GM19397 (cell line): ENCODE measurements around the gene TMEM63C.
"Not testable (repeated sequence)": the region's sequence is repeated elsewhere in the genome, so short reads cannot be mapped to it uniquely, and the experiment has no call there.

ENCODE experiments used
- ATAC-seq: cut with Tn5 transposase; IDR thresholded peaks from one replicate; pipeline ENCODE4 v1.9.1; 2021; ENCODE audit warnings: mild to moderate bottlenecking, moderate library complexity; ENCODE audit not compliant: unreplicated experiment

TMEM63C gene

GRCh38 chr14:77153802-77154201 is 27.8 kb upstream of the TMEM63C start:
- ATAC-seq: no peak

GRCh38 chr14:77154421-77154820 is 27.2 kb upstream of the TMEM63C start:
- no peak for ATAC-seq

DNA sequence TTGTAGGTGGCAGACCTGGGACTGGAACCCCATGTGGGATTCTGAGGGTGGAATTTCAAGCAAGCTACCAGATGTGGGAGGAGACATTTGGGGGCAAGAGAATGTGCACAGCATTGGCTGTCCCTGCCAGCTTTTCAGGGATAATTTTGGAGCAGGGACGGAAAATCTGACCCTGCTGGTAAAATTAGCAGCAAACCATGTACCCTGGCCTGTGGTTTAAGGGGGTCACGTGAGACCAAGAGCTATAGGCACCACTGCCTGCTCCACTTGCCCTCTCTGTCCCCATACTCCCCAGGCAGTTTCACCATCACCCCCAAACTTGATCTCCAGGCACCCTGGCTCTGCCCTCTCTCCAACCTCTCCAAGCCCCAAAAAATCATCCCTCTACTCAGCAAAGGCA is 26.5 kb upstream of the TMEM63C start:
- no peak for ATAC-seq

GRCh38 chr14:77157740-77158139 is 23.9 kb upstream of the TMEM63C start:
- no peak for ATAC-seq

DNA sequence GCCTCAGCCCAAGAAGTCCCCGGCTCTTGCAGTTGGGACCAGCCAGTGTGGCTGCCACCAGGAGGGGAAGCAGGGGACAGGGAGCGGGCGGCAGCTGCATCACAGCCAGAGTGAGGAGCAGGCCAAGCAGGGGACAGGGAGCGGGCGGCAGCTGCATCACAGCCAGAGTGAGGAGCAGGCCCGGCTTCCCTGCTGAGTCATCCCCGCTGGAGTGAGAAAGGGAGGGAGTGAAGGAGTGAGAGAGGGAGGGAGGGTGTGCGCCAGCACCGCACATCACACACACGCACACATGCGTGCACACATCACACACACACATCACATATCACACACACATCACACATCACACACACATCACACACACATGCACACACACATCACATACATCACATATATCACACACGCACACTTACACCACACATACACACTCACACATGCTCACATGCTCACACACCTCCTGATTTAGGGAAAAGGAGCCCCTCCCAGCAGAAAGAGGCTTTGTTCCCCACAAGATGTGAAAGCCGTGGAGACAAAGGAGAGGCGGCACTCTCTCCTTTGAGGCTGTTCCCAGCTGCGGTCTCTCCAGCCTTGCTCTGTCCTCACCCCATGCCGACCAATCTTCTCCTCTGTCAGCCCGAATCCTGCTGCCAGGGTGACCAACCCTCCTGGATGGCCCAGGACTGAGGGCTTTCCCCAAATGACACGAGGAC is 23.3 kb upstream of the TMEM63C start:
- ATAC-seq: no peak

GRCh38 chr14:77158882-77159255 is 22.7 kb upstream of the TMEM63C start:
- ATAC-seq: no peak

DNA sequence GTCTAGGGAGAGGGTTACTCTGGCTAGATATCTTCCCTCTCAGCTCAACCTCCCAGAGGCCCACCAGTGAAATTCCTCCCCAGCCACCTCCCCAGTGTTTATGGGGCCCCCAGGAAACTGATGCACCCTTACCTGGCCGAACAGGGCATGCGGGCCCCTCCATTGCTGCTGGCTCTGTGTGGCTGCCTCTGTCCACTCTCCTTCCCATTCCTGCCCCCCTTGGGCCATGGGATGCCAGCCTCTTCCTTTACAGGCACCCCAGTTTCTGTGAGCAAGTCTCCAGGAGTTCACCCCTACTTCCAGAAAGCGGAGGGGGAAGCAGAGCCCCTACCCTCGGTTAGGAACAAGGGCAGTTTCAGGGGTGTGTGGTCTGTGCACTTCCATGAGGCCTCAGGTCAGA is 20.6 kb upstream of the TMEM63C start:
- no peak for ATAC-seq

GRCh38 chr14:77170045-77170444 is 11.6 kb upstream of the TMEM63C start:
- no peak for ATAC-seq

DNA sequence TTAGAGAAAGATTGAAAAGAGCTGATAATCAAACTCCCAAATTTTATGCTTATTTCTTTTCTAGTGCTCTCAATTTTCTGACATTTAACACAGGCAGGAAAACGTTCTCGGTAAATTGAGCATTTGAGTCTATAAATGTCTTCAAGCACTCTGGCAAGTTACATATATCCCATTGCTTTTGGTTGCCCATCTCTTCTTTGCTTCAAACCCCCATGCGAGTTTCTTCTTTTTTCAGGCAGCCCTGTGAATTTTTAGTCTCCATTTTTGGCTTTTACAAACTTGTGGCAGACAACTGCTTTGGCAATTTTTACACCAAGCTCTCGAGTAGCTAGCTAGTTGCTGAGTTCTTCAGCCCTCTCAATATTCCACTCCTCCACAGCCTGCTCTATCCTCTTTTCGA is 8.7 kb upstream of the TMEM63C start:
- ATAC-seq: no peak

DNA sequence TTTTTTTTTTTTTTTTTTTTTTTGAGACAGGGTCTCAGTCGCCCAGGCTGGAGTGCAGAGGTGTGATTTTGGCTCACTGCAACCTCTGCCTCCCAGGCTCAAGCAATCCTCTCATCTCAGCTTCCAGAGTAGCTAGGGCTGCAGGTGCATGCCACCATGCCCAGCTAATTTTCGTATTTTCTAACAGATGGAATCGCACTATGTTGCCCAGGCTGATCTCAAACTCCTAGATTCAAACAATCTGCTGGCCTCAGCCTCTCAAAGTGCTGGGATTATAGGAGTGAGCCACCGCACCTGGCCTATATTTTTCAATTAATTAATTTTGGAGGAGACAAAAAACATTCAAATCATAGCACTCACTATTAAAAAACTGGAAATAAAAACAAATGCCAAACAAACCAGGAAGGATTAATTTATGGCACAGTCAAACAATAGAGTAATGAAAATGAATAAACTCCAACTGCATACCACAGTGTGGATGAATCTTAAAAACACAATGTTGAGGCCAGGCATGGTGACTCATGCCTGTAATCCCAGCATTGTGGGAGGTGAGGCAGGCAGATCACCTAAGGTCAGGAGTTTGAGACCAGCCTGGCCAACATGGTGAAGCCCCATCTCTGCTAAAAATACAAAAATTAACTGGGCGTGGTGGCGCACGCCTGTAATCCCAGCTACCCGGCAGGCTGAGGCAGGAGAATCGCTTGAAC is 7.5 kb upstream of the TMEM63C start:
- not testable (repeated sequence) for ATAC-seq

DNA sequence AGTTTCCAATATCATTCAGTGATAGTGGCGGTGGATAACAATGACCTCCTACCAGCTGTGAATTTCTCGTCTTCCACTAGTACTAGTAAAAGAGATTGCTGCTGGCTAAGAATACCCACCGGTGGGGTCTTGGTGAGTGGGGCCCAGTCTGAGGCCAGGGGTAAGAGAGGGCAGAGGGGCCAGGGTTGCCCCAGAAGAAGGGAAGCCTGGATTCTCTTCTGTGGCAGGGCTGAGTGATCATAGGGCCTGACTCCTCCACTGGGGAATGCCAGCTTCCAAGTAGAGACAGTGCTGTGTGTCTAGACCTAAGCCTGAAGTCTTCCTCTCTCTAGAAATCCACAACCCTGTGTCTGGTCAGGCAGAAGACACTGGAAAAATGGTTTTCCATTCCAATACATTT is 5.8 kb upstream of the TMEM63C start:
- no peak for ATAC-seq

DNA sequence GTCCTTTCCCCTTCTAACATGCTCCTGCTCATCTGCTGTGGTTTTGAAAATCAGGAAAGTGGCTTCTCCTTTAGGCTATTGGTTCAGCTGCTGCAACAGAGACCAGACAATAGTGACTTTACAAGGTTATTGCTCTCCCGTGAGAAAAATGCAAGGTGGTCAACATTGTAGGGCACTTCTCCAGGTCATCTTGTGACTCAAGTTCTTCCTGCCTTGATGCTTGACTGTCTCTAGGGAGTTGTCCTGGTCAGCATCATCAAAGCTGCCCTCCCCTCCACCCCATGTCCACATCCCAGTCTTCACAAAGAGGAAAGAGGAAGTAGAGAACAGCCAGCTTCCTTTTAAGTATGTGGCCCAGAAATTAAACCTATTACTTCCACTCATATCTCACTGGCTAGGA is 3.9 kb upstream of the TMEM63C start:
- ATAC-seq: no peak

DNA sequence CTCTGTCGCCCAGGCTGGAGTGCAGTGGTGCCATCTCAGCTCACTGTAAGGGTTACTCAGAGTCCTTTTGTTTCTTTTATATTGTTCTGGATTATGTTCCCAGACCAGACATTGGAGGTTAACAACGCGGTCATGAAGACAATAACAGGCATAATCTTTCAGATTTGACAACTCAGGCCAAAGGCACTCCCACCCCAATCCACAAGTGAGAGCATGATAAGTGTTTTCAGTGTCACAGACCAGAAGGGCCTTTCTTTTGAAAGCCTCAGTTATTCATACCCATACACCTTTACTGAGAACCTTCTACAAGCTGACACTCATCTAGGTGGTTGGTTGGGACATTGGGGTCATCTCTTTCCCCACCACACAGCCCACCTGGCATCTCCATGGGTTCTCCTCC is 2.9 kb upstream of the TMEM63C start:
- ATAC-seq: no peak

GRCh38 chr14:77180726-77181602 is 634 bp upstream of the TMEM63C start:
- no peak for ATAC-seq

DNA sequence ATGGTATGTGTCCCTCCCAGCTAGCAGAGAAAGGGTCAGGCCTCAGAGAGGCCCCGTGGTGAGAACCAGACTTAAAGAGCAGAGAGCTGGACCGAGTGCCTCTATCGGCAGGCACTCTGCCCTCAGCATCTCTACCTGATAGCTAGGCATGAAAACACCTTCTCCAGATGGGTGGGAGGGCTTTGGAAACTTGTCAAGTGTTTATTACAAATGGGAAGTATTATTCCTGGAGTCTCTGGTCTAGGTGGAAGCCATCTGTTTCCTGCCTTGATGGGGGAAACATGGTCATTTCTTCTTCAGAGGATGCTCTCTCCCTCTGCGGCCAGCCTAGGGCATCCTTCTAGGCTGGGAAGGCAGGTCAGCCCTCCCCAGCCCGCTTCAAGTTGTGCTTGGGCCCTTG is 2.3 kb downstream of the TMEM63C start:
- no peak for ATAC-seq

- no peak for ATAC-seq
Observed at GRCh38 chr14:77184396-77185092, 2.9 kb downstream of the TMEM63C start.

GRCh38 chr14:77185093-77185465 is 3.5 kb downstream of the TMEM63C start:
- ATAC-seq: no peak

- ATAC-seq: no peak
Observed at GRCh38 chr14:77186911-77187648, 5.5 kb downstream of the TMEM63C start.

- no peak for ATAC-seq
Observed at GRCh38 chr14:77187649-77188012, 6.0 kb downstream of the TMEM63C start.

DNA sequence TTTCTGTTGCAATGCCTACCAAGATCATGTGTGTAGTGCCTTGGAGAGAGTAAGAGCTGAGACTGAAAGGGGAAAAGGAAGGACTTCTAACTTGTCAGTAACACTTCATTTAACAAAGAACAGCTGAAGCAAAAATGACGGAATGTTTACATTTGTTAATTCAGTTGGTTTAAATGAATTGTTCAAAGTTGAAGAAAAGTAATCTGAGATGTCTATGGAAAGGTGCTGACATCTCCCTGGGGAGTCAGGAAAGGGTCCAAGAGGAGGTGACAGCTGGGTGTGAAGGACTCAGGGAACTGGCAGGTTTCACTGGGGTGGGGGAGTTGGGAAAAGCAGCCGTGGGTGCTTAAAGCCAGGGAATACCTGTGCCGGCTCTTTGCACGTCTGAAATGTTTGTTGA is 7.9 kb downstream of the TMEM63C start:
- ATAC-seq: no peak

DNA sequence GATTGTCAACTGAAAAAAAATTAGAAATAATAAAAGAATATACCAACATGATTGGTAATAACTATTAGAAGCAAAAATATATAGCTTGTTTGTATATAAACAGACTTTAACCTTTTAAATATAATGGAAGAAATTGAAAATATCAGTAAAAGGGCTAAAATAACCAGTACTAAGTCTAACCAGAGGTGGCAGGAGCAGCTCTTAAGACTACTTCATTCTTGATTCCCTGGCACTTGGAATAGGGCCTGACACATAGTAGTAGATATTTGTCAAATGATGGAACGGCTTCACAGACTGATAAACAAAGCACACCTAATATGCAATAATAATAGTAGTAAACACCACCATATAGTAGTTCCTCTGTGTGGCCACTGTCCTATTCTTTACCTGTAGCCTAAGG is 9.4 kb downstream of the TMEM63C start:
- no peak for ATAC-seq
